ENCODE data around the gene XKR8. TPM values are rescaled to one million over a fixed set of nuclear protein-coding genes. Genes with fewer than 3 reads are reported as not detected.

Gene XKR8
- total and polyA plus RNA-seq, 2 of the 4 experiments (the other 2 are of a cell fraction): 1.1 to 10.7 TPM

- H2AK5ac ChIP-seq (ENCODE audit: low read depth, low read length): no peak overlapping the region
- H3K4me1 ChIP-seq (ENCODE audit: control insufficient read depth, insufficient read depth, low read length): peaks cover 12% of the 10 kb centered on the region
- H3K4ac ChIP-seq (ENCODE audit: low read depth, low read length): no peak overlapping the region; the same call in 1 of the 2 replicates
- TF ChIP-seq MAFK (IDR thresholded peaks at IDR 0.05; ENCODE audit: low read depth, low read length): no peak
- no peak for TF ChIP-seq FOS (IDR thresholded peaks at IDR 0.05; ENCODE audit: low read depth, low read length)
- TF ChIP-seq ELK1 (IDR thresholded peaks at IDR 0.05; ENCODE audit: borderline replicate concordance, low read depth, low read length): no peak
- no peak for TF ChIP-seq BHLHE40 (IDR thresholded peaks at IDR 0.05; ENCODE audit: low read depth, low read length)
- TF ChIP-seq RAD21 (IDR thresholded peaks at IDR 0.05; ENCODE audit: low read length): no peak
- TF ChIP-seq CEBPB (IDR thresholded peaks at IDR 0.05; ENCODE audit: low read depth, low read length): no peak
- TF ChIP-seq POLR2A (IDR thresholded peaks at IDR 0.05; ENCODE audit: low read depth, low read length): no peak
- no peak for TF ChIP-seq SMC3 (IDR thresholded peaks at IDR 0.05; ENCODE audit: low read depth, low read length)
- no peak for TF ChIP-seq MXI1 (IDR thresholded peaks at IDR 0.05; ENCODE audit: borderline replicate concordance, low read depth, low read length)
- TF ChIP-seq RCOR1 (IDR thresholded peaks at IDR 0.05; ENCODE audit: insufficient replicate concordance, low read length): no peak
- H2AFZ ChIP-seq (replicated peaks; ENCODE audit: low read length, poor library complexity): no peak overlapping the region
- ChIA-PET CTCF (no interaction called here), POLR2A (ENCODE audit: unreplicated experiment) (no interaction called here)
- intact Hi-C loops (cut with micrococcal nuclease): no loop called here
- H2BK20ac ChIP-seq (ENCODE audit: low read depth, low read length): no peak overlapping the region
- no peak overlapping the region for H2AK9ac ChIP-seq (replicated peaks; ENCODE audit: low read depth, low read length, poor library complexity)
- dilution Hi-C loops (cut with HindIII; ENCODE audit: low sequenced_read_pairs, unreplicated experiment): no loop called here
- H4K8ac ChIP-seq (ENCODE audit: low read depth in 2 of 2, low read length in 2 of 2): no peak overlapping the region
- H3K14ac ChIP-seq (replicated peaks; ENCODE audit: low read depth, low read length): no peak overlapping the region
- no TSS peak for BruUV-seq (replicated peaks)
- no peak for DNase-seq
- no peak overlapping the region for H3K4me2 ChIP-seq (ENCODE audit: low read depth, low read length)
- H3K9me3 ChIP-seq (ENCODE audit: control insufficient read depth, insufficient read depth, low read length): no peaks in the 10 kb centered on the region
- H3K27ac ChIP-seq (ENCODE audit: insufficient read depth, low read length): no peak overlapping the region
- peaks cover 26% of the 10 kb centered on the region; the same call in 1 of the 2 replicates for H3K36me3 ChIP-seq (ENCODE audit: control insufficient read depth, insufficient read depth, low read length)
- H3K56ac ChIP-seq (ENCODE audit: extremely low read depth, insufficient read depth, low read length): no peak overlapping the region
- no peak overlapping the region for H2BK5ac ChIP-seq (ENCODE audit: low read depth, low read length, poor library complexity, severe bottlenecking)
- no peaks in the 10 kb centered on the region for H3K27me3 ChIP-seq (ENCODE audit: control insufficient read depth, insufficient read depth, low read length)
- no peak overlapping the region for H3K4me3 ChIP-seq (ENCODE audit: insufficient read depth, low read depth, low read length)
- H2BK15ac ChIP-seq (ENCODE audit: low read depth, low read length): no peak overlapping the region
- no peak overlapping the region for H4K5ac ChIP-seq (ENCODE audit: low read depth, low read length)
- no peak overlapping the region for H3K9ac ChIP-seq (ENCODE audit: low read depth, low read length)
- WGBS, 2 experiments (ENCODE audit: extremely low coverage in 2 of 2, insufficient read length in 1 of 2): 96% methylated on average over 19 of the region's 24 CpGs; no CpG with 5 or more reads in 1 of the 2 experiments
- no peak overlapping the region for H3K18ac ChIP-seq (ENCODE audit: low read depth, low read length)
- H3K79me1 ChIP-seq (ENCODE audit: low read depth in 1 of 2, low read length in 2 of 2): peaks cover 9 to 33% of the 10 kb centered on the region in 2 experiments; a peak in 3 of 4 replicates
- no peak overlapping the region for H4K91ac ChIP-seq (ENCODE audit: insufficient read depth, low read depth, low read length)
- in situ Hi-C loops (cut with MboI; ENCODE audit: low sequenced_read_pairs): no loop called here
- H4K20me1 ChIP-seq (ENCODE audit: insufficient read depth, low read length): no peaks in the 10 kb centered on the region
- H3K9me1 ChIP-seq (ENCODE audit: insufficient read depth, low read length): peaks cover 18% of the 10 kb centered on the region
- H2BK120ac ChIP-seq (ENCODE audit: low read depth, low read length): no peak overlapping the region
- ATAC-seq (ENCODE audit: low read depth): no peak
- no peak overlapping the region for H3K23ac ChIP-seq (ENCODE audit: low read depth, low read length)
Observed at GRCh38 chr1:27966402-27967105, 6.8 kb downstream of the XKR8 start.

All from IMR-90 (cell line).